HT-29 (cell line): ENCODE results near the gene PPP2R3C. TPM values are rescaled to one million over a fixed set of nuclear protein-coding genes. Genes with fewer than 3 reads are reported as not detected.
"Not testable (repeated sequence)": the region's sequence is repeated elsewhere in the genome, so short reads cannot be mapped to it uniquely, and the experiment has no call there.

Source experiments
- DNase-seq: peaks from one replicate; pipeline ENCODE4 v3.0.0-alpha.2; 2015; ENCODE audit warnings: low spot score
- total RNA-seq: library from RNA; depleted of rRNA; stranded (reverse); fragments of >200 nt; shearing (Covaris generic); gene quantifications from 2 replicates; pipeline ENCODE4 v1.2.3, GENCODE V29; 2014

The PPP2R3C gene
- total RNA-seq, 1 experiment from 2014 or later = 11.0 TPM

DNA sequence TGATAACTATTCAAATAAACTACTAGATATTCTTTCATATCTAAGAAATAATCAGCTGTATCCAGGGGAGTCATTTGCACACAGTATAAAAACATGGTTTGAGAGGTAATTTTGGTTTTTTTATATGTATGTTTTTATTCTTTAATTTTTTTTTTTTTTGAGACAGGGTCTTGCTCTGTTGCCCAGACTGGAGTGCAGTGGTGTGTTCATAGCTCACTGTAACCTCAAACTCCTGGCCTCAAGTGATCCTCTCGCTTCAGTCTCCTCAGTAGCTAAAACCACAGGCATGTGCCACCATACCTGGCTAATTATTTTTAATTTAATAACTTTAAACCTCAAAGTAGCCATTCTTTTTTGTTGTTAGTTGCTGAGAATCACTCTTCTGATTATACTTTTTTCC, 2.3 kb upstream of the PPP2R3C start:
- DNase-seq = no peak

DNA sequence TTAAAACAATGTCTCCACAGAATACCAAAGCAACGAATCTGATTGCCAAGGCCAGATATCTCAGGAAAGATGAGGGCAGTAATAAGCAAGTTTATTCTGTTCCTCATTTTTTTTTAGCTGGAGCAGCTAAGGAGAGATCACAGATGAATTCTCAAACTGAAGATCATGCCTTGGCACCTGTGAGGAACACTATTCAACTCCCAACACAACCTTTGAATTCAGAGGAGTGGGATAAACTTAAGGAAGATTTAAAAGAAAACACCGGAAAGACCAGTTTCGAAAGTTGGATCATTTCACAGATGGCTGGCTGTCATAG, 1.6 kb upstream of the PPP2R3C start:
- no peak for DNase-seq

DNA sequence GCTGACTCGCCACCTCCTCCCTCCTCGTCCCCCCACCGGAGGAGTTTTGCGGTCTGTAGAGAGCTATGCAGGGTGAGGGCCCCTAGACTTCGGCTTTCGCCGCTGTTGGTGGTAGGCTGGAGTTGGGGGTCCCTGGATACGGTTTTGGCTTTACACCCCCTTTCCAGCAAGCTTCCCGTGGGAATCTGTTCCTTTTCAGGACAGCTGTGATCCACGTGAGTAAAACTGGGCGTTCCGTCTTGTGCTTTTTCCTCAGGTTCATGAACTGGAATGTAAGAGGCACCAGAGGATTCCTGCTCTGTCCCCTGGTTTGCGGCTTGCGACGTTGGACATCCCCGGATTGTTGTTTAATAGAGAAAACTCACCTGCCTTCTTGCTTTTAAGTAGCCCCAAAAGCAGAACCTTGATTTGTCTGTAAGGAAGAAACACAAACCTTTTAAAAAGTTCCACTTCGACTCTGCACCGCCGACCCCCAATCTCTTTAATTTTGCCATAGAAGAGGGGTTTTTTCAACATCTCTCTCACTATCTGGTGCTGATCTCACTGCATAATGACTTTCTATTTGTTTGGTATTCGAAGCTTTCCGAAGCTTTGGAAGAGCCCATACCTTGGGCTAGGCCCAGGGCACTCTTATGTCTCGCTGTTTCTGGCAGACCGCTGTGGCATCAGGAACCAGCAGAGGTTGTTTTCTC, 1.1 kb upstream of the PPP2R3C start:
- DNase-seq = peak; percentile 59

DNA sequence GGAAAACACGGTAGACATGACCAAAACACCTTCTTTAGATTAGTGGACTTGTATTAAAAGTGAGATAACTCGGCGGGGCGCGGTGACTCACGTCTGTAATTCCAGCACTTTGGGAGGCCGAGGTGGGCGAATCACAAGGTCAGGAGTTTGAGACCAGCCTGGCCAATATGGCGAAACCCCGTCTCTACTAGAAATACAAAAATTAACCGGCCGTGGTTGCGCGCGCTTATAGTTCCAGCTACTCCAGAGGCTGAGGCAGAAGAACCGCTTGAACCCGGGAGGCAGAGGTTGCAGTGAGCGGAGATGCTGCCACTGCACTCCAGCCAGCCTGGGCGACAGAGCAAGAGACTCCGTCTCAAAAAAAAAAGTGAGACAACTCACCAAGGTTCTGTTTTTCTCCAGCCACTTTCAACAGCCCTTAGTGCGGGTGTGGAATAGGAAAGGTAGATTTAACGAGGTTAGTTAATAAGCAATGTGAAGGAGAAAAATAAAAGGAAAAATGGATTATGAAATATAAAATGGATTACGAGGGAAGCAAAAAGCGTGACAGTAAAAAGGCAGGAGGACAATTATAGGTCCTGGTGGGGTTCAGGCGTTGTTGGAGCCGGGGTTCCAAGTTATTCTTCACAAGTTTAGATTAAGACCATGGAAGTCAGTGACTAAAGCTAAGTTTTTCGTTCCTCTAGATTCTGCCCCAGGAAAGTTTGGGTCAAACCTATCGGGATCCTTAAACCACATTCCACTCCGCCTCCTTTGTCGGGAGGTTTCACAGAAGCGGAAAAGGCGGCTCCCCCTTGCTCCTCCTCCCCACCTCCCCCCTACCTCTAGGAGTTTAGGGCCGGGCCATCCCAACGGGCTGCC, 534 bp downstream of the PPP2R3C start:
- DNase-seq = no peak

DNA sequence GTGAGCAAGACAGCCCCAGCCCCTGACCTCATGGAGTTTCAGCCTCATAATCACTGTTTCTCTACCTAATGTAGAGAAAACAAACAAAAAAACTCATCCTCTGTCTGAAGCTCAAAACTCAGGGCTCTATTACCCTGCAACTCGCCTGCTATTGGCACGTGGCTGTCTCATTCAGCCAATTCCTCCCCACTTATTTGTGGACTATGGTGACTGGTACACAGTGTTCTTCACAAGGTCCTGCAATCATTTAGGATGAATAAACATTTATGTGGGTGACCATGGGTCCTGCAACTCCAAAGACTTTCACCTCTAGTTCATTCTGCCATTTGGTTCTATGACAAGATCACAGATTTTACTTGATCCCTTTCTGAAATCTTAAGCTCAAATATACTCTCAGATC, 4.7 kb downstream of the PPP2R3C start:
- DNase-seq = no peak

DNA sequence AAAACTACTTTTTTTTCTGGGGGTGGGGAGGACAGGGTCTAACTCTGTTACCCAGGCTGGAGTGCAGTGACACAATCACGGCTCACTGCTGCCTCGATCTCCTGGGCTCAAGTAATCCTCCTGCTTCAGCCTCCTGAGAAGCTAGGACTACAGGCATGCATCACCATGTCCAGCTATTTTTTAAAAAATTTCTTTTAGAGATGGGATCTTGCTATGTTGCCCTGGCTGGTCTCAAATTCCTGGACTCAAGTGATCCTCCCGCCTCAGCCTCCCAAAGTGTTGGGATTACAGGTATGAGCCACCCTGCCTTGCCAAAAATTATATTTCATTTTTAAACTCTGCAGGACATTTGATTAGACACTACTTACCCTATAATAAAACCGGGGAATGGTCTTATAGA, 5.5 kb downstream of the PPP2R3C start:
- DNase-seq = no peak

DNA sequence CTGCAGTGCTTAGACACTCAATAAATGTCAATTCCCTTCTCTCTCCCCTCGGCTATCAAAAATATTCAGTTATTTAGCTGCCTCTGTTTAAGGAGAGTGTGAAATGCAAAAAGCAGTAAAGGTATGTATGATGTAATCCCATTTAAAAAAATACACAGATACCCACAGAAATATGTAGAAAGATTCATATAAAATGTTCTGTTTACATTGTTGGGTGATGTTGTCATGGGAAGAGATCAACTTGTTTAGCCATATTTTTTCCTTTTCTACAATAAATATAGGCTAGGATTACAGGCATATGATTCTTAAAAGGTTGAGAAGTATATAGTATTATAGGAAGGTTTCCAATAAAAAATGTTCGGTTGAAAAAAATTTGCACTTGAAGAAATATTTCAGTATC, 7.8 kb downstream of the PPP2R3C start:
- no peak for DNase-seq

DNA sequence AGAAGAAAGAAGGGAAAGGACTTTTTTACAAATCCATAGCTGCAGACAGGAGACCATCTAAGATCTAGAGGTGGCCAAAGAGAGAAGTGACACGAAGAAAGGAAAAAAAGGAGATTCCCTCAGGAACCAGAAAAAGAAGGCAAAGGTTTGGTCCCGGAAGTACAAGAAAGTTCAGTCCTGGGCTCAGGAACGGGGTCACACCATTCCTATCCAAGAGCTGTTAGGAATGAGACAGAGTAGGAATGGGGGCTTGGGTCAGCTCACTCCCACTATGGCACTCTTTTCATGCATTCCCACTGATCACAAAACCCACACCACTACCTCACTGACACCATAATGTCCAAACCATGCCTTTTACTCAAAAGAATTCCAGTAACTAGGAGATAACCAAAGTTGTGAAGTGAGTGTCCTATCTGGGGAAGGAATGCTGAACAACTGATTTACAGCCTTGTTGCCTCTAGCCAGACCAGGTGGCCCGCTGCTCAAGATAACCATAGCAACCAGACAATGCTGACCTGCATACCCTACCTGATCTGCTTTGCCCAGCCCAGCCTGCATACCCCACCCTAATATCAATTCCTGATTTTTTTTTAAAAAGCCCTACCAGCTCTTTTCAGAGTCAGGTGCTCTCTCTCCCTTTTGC, 8.4 kb downstream of the PPP2R3C start:
- DNase-seq = no peak

DNA sequence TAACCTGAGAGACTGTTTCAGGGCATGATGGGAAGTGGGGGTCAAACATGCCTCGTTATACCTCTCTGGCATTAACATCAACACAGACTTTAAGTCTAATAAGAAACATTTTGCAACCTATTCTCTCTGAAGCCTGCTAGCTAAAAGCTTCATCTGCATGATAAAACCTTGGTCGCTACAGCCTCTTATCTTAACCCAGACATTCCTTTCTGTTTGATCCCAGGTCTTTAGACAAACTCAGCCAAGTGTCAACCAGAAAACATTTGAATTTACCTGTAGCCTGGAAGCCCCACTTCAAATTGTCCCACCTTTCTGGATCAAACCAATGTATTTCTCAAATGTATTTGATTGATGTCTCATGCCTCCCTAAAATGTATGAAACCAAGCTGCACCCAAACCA, 9.1 kb downstream of the PPP2R3C start:
- DNase-seq = no peak

DNA sequence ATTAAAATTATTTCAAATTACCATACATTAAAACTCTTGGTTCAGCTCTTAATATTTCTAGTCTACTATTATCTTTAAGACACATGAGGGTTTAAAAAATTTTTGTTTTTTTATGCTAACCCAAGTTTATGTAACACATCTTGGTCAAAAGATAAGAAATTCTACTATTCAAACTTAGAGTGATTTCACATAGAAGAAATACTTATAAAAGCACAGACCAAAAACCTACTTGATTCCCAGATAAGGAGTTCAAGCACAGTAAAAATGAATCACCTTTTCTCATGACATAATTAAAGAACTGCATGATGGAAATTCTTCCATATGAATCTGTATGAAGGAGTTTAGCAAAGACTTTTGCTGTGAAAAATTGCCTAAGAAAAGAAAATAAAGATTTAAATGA, 13.9 kb downstream of the PPP2R3C start:
- DNase-seq = no peak

DNA sequence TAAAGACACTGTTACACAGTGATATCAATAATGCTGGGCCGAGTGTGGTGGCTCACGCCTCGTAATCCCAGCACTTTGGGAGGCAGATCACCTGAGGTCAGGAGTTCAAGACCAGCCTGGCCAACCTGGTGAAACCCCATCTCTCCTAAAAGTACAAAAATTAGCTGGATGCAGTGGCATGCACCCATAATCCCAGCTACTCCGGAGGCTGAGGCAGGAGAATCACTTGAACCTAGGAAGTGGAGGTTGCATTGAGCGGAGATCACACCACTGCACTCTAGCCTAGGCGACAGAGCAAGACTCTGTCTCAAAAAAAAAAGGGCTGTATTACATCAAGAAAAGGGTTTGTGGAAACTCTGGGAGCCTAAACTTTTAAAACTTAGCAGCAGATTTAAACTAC, 27.1 kb downstream of the PPP2R3C start:
- not testable (repeated sequence) for DNase-seq

DNA sequence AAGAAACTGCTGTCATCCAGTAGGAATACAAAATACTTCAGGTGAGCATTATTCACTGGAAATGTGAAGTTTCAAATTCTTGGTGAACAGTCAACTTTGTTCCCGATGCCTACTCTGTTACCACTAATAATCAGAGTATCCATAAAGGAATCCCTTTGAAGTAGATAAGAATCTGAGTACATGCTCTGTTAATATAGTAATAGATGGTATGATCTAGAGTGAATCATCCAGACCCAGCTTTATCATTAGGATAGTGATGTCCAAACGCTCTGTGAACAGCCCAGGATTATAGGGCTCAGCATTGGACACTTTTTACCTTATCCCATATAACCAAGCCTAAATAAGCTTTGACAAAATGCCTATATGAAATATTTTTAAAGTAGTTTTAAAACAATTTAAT, 33.3 kb downstream of the PPP2R3C start:
- no peak for DNase-seq

DNA sequence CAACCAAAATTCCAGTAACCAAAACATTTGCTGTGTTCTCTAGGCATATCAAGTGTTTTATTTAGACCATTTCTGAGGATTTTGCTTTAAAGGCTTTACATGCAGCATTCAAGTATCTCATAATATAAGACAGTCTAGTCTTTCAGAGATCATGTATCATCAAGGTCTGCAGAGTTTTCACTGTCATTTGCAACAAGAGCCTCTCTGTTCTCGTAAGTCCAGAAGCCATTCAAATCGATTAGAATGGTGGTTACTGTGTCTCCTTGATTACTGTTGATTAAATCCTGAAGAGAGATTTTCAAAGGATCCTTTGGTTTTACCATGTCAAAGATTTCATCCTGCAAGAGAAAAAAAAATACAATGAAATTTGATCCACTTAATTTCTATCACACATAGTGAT, 36.3 kb downstream of the PPP2R3C start:
- no peak for DNase-seq

DNA sequence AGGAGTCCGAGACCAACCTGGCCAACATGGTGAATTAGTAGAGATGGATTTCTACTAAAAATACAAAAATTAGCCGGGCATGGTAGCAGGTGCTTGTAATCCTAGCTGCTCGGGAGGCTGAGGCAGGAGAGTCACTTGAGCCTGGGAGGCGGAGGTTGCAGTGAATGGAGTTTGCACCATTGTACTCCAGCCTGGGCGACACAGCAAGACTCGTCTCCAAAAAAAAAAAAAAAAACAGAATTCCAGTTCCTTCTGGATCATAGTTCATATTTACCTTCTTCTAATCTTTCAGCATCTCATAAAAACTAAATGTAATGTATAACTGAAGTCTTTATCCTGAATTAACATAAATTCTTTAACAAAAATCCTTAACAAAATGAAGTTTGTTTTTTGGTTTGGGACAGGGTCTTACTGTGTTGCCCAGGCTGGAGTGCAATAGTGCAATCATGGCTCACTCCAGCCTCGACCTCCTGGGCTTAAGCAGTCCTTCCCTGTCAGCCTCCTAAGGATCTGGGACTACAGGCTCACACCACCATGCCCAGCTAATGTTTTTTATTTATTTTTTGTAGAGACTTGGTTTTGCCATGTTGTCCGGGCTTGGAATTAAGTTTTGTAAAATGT, 38.1 kb downstream of the PPP2R3C start:
- DNase-seq = no peak

DNA sequence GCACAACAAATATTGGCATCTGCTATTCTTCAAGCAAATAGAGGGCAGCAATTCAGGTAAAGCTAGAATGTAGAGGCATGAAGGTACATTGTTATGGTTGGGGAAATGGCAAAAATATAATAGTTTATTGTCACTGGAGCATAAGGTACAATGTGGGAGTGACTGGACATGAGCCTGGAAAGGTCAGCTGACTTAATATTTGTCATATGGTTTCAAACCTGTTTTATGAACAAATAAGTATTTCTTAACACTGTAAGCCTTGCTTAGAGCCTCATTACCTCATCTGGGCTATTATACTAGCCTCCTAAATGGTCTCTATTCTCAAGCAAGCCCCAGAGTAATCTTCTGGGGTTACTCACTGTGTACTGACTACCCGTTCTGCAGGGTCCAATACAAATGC, 42.0 kb downstream of the PPP2R3C start:
- no peak for DNase-seq

DNA sequence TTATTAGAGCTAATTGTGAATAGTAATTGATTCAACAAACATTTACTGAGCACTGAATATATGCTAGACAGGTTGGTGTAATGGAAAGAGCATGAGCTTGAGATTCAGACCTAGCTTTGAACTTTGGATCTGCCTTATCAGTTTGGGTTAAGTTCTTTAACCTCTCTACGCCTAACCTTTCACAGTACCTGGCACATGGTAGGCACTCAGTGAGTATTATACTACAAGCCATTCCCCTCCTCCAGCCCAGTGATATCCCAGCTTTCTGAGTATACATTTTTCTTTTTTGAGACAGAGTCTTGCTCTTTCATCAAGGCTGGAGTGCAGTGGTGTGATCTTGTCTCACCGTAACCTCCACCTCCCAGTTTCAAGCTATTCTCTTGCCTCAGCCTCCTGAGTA, 43.7 kb downstream of the PPP2R3C start:
- DNase-seq = no peak

DNA sequence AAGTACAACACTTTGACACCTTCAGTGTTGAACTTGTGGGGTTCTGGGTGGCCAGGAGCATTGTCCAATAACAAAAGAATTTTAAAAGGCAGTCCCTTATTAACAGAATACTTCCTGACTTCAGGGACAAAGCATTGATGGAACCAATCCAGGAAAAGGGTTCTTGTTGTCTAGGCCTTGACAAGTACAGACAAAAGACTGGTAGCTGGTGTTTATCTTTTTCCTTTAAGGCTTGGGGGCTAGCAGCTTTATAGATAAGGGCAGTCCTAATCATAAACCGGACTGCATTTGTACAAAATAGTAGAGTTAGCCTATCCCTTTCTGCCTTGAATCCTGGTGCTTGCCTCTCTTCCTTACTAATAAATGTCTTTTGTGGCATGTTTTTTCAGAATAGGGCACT, 48.3 kb downstream of the PPP2R3C start:
- no peak for DNase-seq

DNA sequence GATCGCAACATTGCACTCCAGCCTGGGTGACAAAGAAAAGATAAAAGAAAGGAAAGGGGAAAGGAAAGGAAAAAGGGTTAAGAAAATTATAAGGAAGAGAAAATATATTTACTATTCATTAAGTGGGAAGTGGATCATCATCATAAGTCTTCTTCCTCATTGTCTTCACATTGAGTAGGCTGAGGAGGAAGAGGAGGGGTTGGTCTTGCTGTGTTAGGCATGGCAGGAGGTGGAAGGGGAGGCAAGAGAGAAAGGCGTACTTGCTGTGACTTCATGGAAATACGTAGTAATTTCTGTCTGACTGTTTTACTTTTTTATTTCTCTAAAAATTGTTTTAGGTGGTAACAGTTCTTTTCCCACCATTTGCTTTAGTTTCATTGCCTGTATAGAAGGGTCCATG, 49.6 kb downstream of the PPP2R3C start:
- no peak for DNase-seq

DNA sequence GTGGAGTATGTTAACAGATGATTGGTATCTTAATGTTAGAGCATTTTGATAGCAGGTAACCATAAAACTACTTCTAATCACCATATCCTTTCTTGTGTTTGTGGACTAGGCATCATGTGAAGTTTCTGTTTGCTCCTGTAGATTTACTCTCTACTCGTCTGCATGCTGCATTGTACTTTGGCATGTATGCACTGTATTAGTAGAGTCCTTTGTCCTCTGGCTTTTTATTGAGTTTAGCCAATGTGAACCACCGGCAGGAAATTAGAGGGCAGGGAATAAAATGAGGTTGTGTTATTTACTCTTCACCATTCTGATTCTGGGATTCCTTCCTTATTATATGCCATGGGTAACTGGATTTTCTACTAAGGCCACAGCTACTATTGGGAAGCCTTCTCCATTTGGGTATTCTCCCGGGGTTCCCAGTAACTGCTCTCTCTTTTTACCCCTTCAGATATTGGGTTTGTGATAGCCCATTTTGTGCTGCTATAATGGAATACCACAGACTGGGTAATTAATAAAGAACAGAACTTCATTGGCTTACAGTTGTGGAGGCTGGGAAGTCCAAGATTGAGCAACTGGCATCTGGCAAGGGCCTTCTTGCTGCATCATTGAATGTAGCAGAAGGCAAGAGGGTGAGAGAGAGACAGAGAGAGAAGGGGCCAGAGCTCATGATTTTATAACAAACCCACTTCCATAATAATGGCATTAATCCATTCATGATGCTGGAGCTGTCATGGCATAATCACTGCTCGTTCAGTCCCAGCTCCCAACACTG, 53.4 kb downstream of the PPP2R3C start:
- DNase-seq = no peak

DNA sequence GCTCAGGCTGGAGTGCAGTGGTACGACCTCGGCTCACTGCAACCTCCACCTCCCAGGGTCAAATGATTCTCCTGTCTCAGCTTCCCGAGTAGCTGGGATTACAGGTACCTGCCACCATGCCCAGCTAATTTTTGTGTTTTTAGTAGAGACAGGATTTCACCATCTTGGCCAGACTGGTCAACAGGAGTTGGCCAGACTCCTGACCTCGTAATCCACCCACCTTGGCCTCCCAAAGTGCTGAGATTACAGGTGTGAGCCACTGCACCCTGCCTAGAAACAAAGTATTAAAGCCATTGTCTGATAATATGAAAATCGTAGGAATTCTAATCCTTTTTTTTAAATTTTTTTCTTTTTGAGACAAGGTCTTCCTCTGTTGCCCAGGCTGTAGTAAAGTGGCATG, 56.1 kb downstream of the PPP2R3C start:
- not testable (repeated sequence) for DNase-seq

DNA sequence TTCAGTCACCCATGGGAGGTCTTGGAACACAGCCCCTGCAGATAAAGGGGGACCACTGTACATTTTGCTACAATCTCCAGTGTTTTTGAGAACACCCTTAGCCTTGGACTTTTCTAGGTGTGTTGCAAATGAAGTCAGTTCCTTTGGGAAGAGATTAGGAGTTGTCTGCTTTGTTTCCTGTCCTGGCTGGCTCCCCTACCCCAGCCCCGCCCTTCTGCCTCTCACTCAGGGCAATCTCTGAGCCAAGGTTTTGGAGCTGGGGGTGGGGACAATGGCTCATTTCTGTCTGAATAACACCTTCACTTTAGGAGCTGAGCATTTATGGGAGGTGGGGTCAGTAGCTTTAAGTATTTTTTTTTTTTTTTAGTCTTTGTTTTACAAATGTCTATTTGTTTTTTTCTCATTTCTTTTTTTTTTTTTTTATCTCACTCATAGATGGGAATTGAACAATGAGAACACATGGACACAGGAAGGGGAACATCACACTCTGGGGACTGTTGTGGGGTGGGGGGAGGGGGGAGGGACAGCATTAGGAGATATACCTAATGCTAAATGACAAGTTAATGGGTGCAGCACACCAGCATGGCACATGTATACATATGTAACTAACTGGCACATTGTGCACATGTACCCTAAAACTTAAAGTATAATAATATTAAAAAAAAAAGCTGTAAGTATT, 60.5 kb downstream of the PPP2R3C start:
- DNase-seq = not testable (repeated sequence)
